Lower leg skin (tissue), 3 donors: ENCODE results near the gene FAM228B.

Experiments used
- POLR2A ChIP-seq, 2 donors: fragments of 450-650 bp; IDR thresholded peaks; one replicate each; pipeline ENCODE4 v1.6.1; 2016 to 2017; ENCODE audit warnings: antibody characterized with exemption in 2 of 2, mild to moderate bottlenecking in 1 of 2, moderate library complexity in 1 of 2
- TF ChIP-seq, protein P1 (sequence below), 3 donors: fragments of 450-650 bp; IDR thresholded peaks; one replicate each; pipeline ENCODE4 v1.5.1; 2016; ENCODE audit warnings: antibody characterized with exemption in 3 of 3, mild to moderate bottlenecking in 3 of 3, moderate library complexity in 2 of 3

DNA sequence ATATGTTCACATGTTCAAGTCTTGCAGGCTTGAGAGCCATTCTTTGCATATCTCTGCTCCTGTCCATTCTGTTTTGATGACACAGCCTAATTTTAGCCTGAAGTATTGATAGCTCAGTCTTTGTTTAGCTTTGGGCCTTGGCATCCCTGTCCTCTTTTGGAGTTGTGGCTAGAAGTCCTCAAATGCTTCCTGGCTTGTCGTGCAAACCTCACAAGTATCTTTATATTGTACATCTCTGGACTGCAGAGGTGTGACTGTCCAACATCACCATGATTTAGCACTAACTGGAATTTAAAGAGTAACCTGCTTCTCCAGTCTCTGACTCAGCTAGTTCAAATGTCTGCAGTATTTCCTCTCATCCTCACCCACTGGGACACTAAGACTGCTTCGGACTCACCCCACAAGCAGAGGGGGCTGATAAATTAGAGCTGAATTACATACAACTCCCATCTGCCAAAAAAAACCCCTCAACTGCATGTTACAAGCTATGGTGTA is 11.8 kb upstream of the FAM228B start:
- TF ChIP-seq, protein P1, sequence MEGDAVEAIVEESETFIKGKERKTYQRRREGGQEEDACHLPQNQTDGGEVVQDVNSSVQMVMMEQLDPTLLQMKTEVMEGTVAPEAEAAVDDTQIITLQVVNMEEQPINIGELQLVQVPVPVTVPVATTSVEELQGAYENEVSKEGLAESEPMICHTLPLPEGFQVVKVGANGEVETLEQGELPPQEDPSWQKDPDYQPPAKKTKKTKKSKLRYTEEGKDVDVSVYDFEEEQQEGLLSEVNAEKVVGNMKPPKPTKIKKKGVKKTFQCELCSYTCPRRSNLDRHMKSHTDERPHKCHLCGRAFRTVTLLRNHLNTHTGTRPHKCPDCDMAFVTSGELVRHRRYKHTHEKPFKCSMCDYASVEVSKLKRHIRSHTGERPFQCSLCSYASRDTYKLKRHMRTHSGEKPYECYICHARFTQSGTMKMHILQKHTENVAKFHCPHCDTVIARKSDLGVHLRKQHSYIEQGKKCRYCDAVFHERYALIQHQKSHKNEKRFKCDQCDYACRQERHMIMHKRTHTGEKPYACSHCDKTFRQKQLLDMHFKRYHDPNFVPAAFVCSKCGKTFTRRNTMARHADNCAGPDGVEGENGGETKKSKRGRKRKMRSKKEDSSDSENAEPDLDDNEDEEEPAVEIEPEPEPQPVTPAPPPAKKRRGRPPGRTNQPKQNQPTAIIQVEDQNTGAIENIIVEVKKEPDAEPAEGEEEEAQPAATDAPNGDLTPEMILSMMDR (IDR thresholded peaks at IDR 0.05) = no peak
- TF ChIP-seq POLR2A (IDR thresholded peaks at IDR 0.05) = no peak
